Forelimb muscle (tissue), 1 donor: ENCODE data around the gene UPF1. TPM values are rescaled to one million over a fixed set of nuclear protein-coding genes. Genes with fewer than 3 reads are reported as not detected.
"Not testable (repeated sequence)": the region's sequence is repeated elsewhere in the genome, so short reads cannot be mapped to it uniquely, and the experiment has no call there.

Experiments
- DNase-seq: peaks from one replicate; pipeline ENCODE4 v3.0.0-alpha.2; 2013; ENCODE audit warnings: low read depth
- polyA plus RNA-seq: library from polyadenylated mRNA; unstranded; fragments of 120-200 nt; gene quantifications from one replicate; pipeline ENCODE4 v1.2.1, GENCODE V29; 2013; ENCODE audit not compliant: insufficient read length

Gene UPF1
- polyA plus RNA-seq, 1 donor: 34.1 TPM

GRCh38 chr19:18799389-18799970, 32.3 kb upstream of the UPF1 start:
- DNase-seq: no peak

- DNase-seq: no peak
Observed at GRCh38 chr19:18800079-18800478, 31.7 kb upstream of the UPF1 start.

GRCh38 chr19:18800636-18801035, 31.1 kb upstream of the UPF1 start:
- DNase-seq: no peak

GRCh38 chr19:18802354-18802753, 29.4 kb upstream of the UPF1 start:
- no peak for DNase-seq

- DNase-seq: no peak
Observed at GRCh38 chr19:18803550-18804138, 28.1 kb upstream of the UPF1 start.

- no peak for DNase-seq
Observed at GRCh38 chr19:18804139-18804601, 27.6 kb upstream of the UPF1 start.

- no peak for DNase-seq
Observed at GRCh38 chr19:18804643-18805042, 27.1 kb upstream of the UPF1 start.

- no peak for DNase-seq
Observed at GRCh38 chr19:18807861-18808331, 23.9 kb upstream of the UPF1 start.

- DNase-seq: no peak
Observed at GRCh38 chr19:18809149-18809868, 22.4 kb upstream of the UPF1 start.

GRCh38 chr19:18811638-18812037, 20.1 kb upstream of the UPF1 start:
- not testable (repeated sequence) for DNase-seq

GRCh38 chr19:18814063-18814462, 17.7 kb upstream of the UPF1 start:
- no peak for DNase-seq

- DNase-seq: no peak
Observed at GRCh38 chr19:18815673-18816072, 16.1 kb upstream of the UPF1 start.

GRCh38 chr19:18816645-18817044, 15.1 kb upstream of the UPF1 start:
- not testable (repeated sequence) for DNase-seq

- no peak for DNase-seq
Observed at GRCh38 chr19:18817574-18817973, 14.2 kb upstream of the UPF1 start.

- DNase-seq: no peak
Observed at GRCh38 chr19:18828786-18829185, 3.0 kb upstream of the UPF1 start.

GRCh38 chr19:18830488-18830887, 1.3 kb upstream of the UPF1 start:
- no peak for DNase-seq

GRCh38 chr19:18832306-18833140, 764 bp downstream of the UPF1 start:
- no peak for DNase-seq

GRCh38 chr19:18833141-18833476, 1.4 kb downstream of the UPF1 start:
- no peak for DNase-seq

GRCh38 chr19:18833849-18834643, 2.3 kb downstream of the UPF1 start:
- DNase-seq: no peak

GRCh38 chr19:18834644-18834984, 2.9 kb downstream of the UPF1 start:
- DNase-seq: no peak

- no peak for DNase-seq
Observed at GRCh38 chr19:18839465-18840287, 7.9 kb downstream of the UPF1 start.
